Activated CD8-positive, alpha-beta memory T cell treated with anti-CD3 and anti-CD28 coated beads, Interleukin-2, amount 50 U/mL, for 1 hour (primary cell): ENCODE data around the gene SMCP.

Experiments
- DNase-seq: peaks from one replicate; pipeline ENCODE4 v3.0.0-alpha.2; 2020; ENCODE audit errors: extremely low read depth

SMCP gene

GRCh38 chr1:152886758-152887409 is 8.8 kb downstream of the SMCP start:
- DNase-seq = no peak

GRCh38 chr1:152888126-152888525 is 10.0 kb downstream of the SMCP start:
- DNase-seq = no peak

DNA sequence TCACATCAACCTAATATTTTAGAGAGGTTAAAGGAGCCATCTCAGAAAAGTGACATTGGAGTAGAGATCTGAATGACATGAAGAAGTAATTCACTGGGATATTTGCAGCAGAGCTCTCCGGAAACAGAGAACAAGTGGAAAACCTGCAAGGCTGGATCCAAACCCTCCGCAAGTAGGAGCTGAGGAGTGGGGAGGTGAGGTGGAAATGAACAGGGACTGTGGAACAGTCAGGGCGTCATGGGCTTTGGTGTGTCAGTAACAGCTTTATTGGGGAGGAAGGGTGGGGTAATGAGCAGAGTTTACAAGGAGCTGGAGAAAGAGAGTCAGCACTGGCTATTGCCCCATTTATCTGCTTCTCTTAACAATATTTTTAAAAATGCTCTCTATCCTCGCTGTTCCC is 20.9 kb downstream of the SMCP start:
- no peak for DNase-seq

GRCh38 chr1:152899883-152900282 is 21.8 kb downstream of the SMCP start:
- no peak for DNase-seq

DNA sequence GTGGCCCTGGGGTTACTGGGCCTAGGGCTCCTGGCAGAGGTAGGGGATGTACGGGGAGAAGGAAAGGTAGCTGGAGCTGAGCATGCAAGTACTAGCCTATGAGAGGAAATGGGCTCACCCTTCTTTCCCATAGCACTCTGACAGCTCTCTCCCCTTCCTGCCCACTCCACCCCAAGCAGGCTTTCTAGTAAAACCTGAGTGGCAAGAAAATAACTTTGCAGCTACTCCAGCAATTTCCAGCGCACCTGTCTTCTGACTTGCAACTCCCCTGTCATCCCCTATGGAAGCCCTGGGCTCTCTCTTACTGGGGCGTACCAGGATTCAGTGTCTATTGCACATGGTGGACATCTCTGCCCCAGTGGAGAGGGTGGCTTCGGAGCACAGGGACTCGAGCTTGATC is 23.5 kb downstream of the SMCP start:
- DNase-seq = no peak

DNA sequence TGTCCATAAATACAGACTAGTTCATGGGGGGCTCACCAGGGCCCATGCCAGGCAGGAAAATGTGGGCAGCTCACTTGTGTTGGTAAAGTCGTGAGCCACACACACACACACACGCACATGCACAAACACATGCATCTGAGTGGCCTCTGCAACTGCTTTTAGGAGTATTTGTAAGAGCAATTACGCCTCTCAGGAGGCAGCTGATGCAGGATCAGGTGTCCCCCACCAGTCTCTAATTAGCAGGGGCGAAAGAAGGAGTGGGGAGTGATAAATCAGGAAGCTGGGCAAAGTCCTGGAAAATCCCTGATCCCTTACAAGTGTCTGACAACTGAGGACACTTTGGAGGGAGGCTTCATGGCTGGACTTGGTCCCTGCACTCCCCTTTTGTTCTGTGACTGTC is 24.5 kb downstream of the SMCP start:
- DNase-seq = no peak

GRCh38 chr1:152904688-152905440 is 26.7 kb downstream of the SMCP start:
- DNase-seq = no peak

DNA sequence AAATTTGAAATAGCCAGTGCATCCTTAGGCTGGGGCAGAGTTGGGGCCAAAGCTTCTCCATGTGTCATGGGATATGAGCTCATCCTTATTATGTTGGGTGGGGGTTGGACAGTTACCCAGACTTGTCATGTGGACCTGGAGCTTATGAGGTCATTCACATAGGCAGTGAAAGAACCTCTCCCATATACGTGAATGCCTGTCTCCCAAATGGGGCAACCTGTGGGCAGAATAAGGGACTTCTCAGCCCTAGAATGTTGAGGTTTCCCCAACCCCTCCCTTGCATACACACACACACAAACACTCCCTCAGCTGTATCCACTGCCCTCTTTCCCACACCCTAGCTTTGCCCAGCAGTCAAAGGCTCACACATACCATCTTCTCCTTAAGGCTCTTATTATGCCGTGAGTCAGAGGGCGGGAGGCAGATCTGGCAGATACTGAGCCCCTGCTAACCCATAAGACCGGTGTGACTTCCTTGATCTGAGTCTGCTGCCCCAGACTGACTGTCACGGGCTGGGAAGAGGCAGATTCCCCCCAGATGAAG is 28.0 kb downstream of the SMCP start:
- no peak for DNase-seq

DNA sequence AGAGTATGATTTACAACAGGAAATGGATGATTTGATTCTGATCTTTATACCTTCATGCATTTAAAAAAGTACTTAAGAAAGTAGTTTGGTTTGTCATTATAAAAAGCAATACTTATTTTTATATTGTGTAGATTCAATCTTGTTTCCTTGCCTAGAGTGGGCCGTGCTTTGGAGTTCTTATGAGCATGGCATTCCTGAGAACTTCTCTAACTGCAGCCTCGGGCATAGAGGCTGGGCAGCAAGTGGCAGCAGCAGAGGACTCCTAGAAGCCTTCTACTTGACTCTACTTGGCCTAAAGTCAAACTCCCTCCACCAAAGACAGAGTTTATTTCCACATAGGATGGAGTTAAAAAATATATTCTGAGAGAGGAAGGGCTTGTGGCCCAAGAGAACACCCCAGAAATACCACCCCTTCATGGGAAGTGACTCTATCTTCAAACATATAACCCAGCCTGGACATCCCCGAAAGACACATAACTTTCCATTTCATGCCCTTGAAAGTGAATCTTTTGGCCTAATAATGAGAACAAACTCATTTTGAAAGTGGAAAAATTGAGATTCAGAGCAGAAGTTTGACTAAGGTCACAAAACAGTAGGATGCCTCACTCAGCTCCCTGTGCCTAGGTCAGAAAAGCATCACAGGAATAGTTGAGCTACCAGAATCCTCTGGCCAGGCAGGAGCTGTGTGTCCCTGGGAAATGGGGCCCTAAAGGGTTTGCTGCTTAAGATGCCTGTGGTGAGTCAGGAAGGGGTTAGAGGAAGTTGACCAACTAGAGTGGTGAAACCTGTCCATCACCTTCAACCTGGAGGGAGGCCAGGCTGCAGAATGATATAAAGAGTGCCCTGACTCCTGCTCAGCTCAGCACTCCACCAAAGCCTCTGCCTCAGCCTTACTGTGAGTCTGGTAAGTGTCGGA is 29.8 kb downstream of the SMCP start, which contains the start of gene IVL:
IVL (plus strand) TSS at position 861 of the 916 bp plus-strand sequence. CDS start 1,252 bp downstream, outside the sequence.
- DNase-seq = no peak

GRCh38 chr1:152909206-152909605 is 31.1 kb downstream of the SMCP start:
- DNase-seq = no peak

- no peak for DNase-seq
Measured at GRCh38 chr1:152912471-152912870, 34.3 kb downstream of the SMCP start.

DNA sequence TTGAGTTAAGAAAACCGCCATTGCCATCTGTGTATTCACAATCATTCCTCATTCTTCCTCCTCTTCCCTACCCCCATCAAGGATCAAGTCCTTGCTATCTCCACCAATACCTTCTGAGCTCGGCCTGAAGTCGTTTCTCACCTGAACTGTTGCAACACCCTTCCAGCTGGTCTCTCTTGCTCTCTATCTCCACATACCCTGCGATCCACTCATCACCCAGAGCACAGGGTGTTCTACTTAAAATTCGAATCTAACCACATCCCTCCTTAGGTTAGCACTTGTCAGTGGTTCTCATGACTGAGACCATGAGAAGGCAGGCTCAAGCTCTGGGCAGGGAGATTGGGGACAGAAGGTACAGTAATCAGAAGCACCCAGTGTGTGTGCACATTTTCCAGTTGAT is 34.8 kb downstream of the SMCP start:
- DNase-seq = no peak

- no peak for DNase-seq
Measured at GRCh38 chr1:152917794-152918193, 39.7 kb downstream of the SMCP start.

DNA sequence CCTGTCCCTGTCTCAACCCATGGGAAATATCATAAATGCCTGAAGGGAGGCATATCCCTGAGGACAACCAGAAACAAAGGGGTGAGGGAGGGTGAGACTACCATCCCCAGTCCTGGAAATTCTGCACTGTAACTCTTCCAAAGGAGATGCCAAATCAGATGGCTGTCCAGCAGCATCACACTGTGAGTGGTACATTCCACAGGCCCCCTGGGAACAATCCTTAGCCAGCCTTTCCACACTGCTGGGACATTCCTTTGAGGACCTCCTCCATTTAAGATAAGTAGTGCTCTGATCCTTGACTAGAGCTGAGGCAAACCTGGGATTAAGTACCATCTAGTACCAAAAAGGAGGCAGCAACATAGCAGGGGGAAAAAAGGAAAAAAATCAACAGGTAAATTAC is 40.9 kb downstream of the SMCP start:
- DNase-seq = no peak

DNA sequence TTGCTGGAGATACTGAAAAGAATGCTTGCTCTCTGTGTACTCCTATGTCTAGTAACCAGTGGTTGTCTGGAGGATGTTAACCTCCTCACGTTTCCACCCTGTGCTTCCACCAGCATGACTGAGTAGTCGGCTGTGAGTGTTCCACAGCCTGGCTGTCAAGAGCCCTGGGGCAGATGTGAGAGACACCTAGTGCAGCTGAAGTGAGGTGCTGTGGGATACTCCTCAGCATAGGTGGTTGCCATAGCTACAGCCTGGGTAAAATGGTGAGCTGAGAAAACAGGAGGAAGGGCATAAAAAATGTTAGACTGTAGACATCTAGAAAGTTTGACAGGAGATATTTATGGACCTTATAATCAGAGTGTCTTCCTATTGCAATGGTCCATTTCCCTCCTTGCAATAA is 46.1 kb downstream of the SMCP start:
- no peak for DNase-seq

DNA sequence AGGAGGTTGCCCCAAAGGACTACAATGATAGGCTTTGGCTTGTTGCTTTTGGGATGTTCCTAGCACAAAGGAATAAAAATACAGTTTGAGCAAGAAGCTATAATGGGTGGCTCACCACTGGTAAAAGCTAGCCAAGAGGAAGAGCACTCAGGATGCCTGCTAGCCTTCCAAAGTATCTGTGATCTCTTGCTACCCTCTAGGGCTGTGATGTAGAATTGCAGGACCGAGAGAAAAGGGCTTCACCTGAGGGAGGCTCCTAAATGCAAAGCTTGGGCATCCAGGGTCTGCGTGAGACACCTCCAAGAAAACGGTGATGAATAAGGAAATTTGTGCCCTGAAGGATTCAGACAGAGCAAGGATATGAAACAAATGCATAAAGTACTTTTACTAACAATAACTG is 48.0 kb downstream of the SMCP start:
- DNase-seq = no peak

- no peak for DNase-seq
Measured at GRCh38 chr1:152928671-152929070, 50.5 kb downstream of the SMCP start.

DNA sequence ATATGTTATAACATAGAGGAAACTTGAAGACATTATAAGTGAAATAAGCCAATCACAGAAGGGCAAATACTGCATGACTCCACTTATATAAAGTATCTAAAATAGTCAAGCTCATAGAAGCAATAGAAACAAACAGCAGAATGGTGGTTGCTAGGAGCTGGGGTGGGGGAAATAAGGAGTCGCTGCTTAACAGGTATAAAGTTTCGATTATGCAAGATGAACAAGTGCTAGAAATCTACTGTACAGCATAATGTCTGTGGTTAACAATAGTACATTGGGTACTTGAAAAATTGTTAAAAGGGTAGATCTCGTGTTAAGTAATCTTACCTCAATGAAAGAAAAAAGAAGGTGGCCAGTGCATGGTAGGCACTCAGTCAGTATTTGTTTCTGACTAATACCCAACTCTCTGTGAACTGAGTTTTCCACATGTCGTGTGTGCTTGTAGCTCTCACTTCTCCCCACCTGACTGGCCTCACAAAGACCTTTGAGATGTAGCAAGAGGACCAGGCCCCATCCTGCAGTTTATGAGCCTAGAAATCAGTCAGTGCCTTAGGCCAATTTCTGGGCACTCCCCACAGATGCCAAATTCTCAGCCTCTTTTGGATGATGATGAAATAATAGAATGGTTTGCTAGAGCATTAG is 54.2 kb downstream of the SMCP start:
- DNase-seq = no peak

DNA sequence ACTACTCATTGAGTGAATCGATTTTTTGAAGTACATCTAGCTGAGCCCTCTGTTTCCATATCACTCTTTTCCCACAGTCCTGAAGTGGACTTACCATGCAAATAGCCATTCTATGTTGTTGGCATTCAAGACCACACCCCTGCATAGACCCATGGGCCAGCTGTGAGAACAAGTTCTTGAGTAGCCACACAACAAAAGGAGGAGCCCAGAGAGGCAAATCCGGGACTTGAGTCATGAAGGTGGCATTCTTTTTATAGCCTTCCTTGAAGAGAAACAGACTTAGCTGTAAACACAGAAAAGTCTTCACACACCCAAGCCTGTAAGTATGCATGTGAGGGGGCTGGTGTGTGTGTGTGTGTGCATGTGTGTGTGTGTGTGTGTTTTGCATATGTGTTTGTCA is 55.1 kb downstream of the SMCP start:
- DNase-seq = no peak
